Astrocyte of the spinal cord (primary cell): ENCODE measurements around the gene PES1.
A peak's percentile ranks its signal among the peaks of the same experiment; 100 is the strongest.
"Not testable (repeated sequence)": the region's sequence is repeated elsewhere in the genome, so short reads cannot be mapped to it uniquely, and the experiment has no call there.

ENCODE experiments used
- DNase-seq: peaks from one replicate; pipeline ENCODE4 v3.0.0; 2011; ENCODE audit warnings: low read depth, low spot score
- H3K4me3 ChIP-seq: 2 replicates; pipeline ENCODE4 v1.5.1; 2011; ENCODE audit warnings: low read depth, mild to moderate bottlenecking, low read length, moderate library complexity
- CTCF ChIP-seq: IDR thresholded peaks from 2 replicates; pipeline ENCODE4 v1.5.1; 2012; ENCODE audit warnings: low read depth, mild to moderate bottlenecking, low read length, inconsistent platforms
- in situ Hi-C: cut with HindIII; loops from 2 replicates; pipeline ENCODE4 v1.10.0; 2017; ENCODE audit warnings: low sequenced_read_pairs

PES1 gene

GRCh38 chr22:30541961-30542810 is 49.5 kb downstream of the PES1 start:
- in situ Hi-C loops, result no loop called here
- TF ChIP-seq CTCF, result no peak
- no peak for DNase-seq
- H3K4me3 ChIP-seq, result peak overlapping the region; percentile 25

GRCh38 chr22:30541511-30541910 is 50.2 kb downstream of the PES1 start:
- not testable (repeated sequence) for H3K4me3 ChIP-seq

GRCh38 chr22:30539368-30539767 is 52.3 kb downstream of the PES1 start:
- no peak overlapping the region for H3K4me3 ChIP-seq
- no peak for TF ChIP-seq CTCF
- DNase-seq, result no peak
- in situ Hi-C loops, result no loop called here

More at GRCh38 chr22:30541511-30541910, 50.2 kb downstream of the PES1 start:
- DNase-seq, in situ Hi-C loops: not testable (repeated sequence)

- TF ChIP-seq CTCF, result no peak
- in situ Hi-C loops, result no loop called here
- no peak overlapping the region for H3K4me3 ChIP-seq
- peak; percentile 23 for DNase-seq
Measured at GRCh38 chr22:30538280-30538679, 53.4 kb downstream of the PES1 start.

- no peak for TF ChIP-seq CTCF
- H3K4me3 ChIP-seq, result no peak overlapping the region
- DNase-seq, result no peak
- in situ Hi-C loops, result no loop called here
Measured at GRCh38 chr22:30537083-30537731, 54.5 kb downstream of the PES1 start.

GRCh38 chr22:30535182-30535581 is 56.5 kb downstream of the PES1 start:
- DNase-seq, result no peak
- no peak overlapping the region for H3K4me3 ChIP-seq
- no peak for TF ChIP-seq CTCF
- in situ Hi-C loops, result no loop called here
